ENCODE results near the gene ME1.
"Not testable (repeated sequence)": the region's sequence is repeated elsewhere in the genome, so short reads cannot be mapped to it uniquely, and the experiment has no call there.

Gene ME1

GRCh38 chr6:83287298-83287697 is 143.6 kb downstream of the ME1 start:
- CTCF ChIA-PET; H3K4me1 ChIP-seq (ENCODE audit: control insufficient read depth, insufficient read depth, low read length); H3K27ac ChIP-seq (ENCODE audit: extremely low read depth, low read depth, low read length); POLR2A ChIA-PET; H3K4me3 ChIP-seq (ENCODE audit: low read depth, low read length); H3K9me3 ChIP-seq (ENCODE audit: control insufficient read depth, insufficient read depth, low read depth, low read length); H3K36me3 ChIP-seq (ENCODE audit: control insufficient read depth in 2 of 2, insufficient read depth in 1 of 2, low read length in 2 of 2): not testable (repeated sequence)
- peak; percentile 92 for TF ChIP-seq ZNF146 (tag by site-specific recombination; IDR thresholded peaks at IDR 0.05)
- TF ChIP-seq ZNF580 (tag by site-specific recombination; IDR thresholded peaks at IDR 0.05), result 0 out of 2 replicates have a peak, but pooled peaks have one; percentile 27
- TF ChIP-seq, protein P1, sequence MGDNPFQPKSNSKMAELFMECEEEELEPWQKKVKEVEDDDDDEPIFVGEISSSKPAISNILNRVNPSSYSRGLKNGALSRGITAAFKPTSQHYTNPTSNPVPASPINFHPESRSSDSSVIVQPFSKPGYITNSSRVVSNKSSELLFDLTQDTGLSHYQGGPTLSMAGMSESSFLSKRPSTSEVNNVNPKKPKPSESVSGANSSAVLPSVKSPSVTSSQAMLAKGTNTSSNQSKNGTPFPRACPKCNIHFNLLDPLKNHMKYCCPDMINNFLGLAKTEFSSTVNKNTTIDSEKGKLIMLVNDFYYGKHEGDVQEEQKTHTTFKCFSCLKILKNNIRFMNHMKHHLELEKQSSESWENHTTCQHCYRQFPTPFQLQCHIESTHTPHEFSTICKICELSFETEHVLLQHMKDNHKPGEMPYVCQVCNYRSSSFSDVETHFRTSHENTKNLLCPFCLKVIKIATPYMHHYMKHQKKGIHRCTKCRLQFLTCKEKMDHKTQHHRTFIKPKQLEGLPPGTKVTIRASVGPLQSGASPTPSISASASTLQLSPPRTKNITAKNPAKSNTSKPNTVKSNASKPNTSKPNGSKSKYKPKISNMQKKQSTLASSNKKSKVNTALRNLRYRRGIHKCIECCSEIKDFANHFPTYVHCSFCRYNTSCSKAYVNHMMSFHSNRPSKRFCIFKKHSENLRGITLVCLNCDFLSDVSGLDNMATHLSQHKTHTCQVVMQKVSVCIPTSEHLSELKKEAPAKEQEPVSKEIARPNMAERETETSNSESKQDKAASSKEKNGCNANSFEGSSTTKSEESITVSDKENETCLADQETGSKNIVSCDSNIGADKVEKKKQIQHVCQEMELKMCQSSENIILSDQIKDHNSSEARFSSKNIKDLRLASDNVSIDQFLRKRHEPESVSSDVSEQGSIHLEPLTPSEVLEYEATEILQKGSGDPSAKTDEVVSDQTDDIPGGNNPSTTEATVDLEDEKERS (tag by site-specific recombination; IDR thresholded peaks at IDR 0.05), result 0 out of 2 replicates have a peak, but pooled peaks have one; percentile 43

GRCh38 chr6:83285917-83286316 is 144.9 kb downstream of the ME1 start:
- H3K4me3 ChIP-seq (ENCODE audit: low read depth, low read length), result no peak overlapping the region
- ChIA-PET POLR2A (no interaction called here), CTCF (no interaction called here)
- H3K9me3 ChIP-seq (ENCODE audit: control insufficient read depth, insufficient read depth, low read depth, low read length), result no peaks in the 10 kb centered on the region
- no peaks in the 10 kb centered on the region for H3K36me3 ChIP-seq (ENCODE audit: control insufficient read depth in 2 of 2, insufficient read depth in 1 of 2, low read length in 2 of 2)
- no peak overlapping the region for H3K27ac ChIP-seq (ENCODE audit: extremely low read depth, low read depth, low read length)
- no peaks in the 10 kb centered on the region for H3K4me1 ChIP-seq (ENCODE audit: control insufficient read depth, insufficient read depth, low read length)
- no peak for TF ChIP-seq ZNF223 (tag by site-specific recombination; IDR thresholded peaks at IDR 0.05)
- no peak for TF ChIP-seq ZNF211 (tag by site-specific recombination; IDR thresholded peaks at IDR 0.05; ENCODE audit: low read depth)
- TF ChIP-seq ZNF112 (tag by site-specific recombination; IDR thresholded peaks at IDR 0.05), result no peak
- TF ChIP-seq ZEB2 (tag by site-specific recombination; IDR thresholded peaks at IDR 0.05), result no peak
- TF ChIP-seq ZSCAN23 (tag by site-specific recombination; IDR thresholded peaks at IDR 0.05), result no peak
- no peak for TF ChIP-seq TCF7L2 (IDR thresholded peaks at IDR 0.05; ENCODE audit: borderline replicate concordance, low read depth, low read length)
- no peak for TF ChIP-seq ZNF544 (tag by site-specific recombination; IDR thresholded peaks at IDR 0.05)
- no peak for TF ChIP-seq ZNF792 (tag by site-specific recombination; IDR thresholded peaks at IDR 0.05)
- TF ChIP-seq, protein P2, sequence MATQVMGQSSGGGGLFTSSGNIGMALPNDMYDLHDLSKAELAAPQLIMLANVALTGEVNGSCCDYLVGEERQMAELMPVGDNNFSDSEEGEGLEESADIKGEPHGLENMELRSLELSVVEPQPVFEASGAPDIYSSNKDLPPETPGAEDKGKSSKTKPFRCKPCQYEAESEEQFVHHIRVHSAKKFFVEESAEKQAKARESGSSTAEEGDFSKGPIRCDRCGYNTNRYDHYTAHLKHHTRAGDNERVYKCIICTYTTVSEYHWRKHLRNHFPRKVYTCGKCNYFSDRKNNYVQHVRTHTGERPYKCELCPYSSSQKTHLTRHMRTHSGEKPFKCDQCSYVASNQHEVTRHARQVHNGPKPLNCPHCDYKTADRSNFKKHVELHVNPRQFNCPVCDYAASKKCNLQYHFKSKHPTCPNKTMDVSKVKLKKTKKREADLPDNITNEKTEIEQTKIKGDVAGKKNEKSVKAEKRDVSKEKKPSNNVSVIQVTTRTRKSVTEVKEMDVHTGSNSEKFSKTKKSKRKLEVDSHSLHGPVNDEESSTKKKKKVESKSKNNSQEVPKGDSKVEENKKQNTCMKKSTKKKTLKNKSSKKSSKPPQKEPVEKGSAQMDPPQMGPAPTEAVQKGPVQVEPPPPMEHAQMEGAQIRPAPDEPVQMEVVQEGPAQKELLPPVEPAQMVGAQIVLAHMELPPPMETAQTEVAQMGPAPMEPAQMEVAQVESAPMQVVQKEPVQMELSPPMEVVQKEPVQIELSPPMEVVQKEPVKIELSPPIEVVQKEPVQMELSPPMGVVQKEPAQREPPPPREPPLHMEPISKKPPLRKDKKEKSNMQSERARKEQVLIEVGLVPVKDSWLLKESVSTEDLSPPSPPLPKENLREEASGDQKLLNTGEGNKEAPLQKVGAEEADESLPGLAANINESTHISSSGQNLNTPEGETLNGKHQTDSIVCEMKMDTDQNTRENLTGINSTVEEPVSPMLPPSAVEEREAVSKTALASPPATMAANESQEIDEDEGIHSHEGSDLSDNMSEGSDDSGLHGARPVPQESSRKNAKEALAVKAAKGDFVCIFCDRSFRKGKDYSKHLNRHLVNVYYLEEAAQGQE (tag by site-specific recombination; IDR thresholded peaks at IDR 0.05), result no peak

- Histone ChIP-seq H3K36me3 (ENCODE audit: control insufficient read depth in 2 of 2, insufficient read depth in 1 of 2, low read length in 2 of 2) (no peaks in the 10 kb centered on the region), H3K4me1 (ENCODE audit: control insufficient read depth, insufficient read depth, low read length) (no peaks in the 10 kb centered on the region), H3K9me3 (ENCODE audit: control insufficient read depth, insufficient read depth, low read depth, low read length) (no peaks in the 10 kb centered on the region), H3K27ac (ENCODE audit: extremely low read depth, low read depth, low read length) (no peak overlapping the region), H3K4me3 (ENCODE audit: low read depth, low read length) (no peak overlapping the region)
- CTCF ChIA-PET, result no interaction called here
- POLR2A ChIA-PET, result no interaction called here
- TF ChIP-seq GLI2 (tag by site-specific recombination; IDR thresholded peaks at IDR 0.05; ENCODE audit: borderline replicate concordance, low read depth), result no peak
- TF ChIP-seq, protein P3, sequence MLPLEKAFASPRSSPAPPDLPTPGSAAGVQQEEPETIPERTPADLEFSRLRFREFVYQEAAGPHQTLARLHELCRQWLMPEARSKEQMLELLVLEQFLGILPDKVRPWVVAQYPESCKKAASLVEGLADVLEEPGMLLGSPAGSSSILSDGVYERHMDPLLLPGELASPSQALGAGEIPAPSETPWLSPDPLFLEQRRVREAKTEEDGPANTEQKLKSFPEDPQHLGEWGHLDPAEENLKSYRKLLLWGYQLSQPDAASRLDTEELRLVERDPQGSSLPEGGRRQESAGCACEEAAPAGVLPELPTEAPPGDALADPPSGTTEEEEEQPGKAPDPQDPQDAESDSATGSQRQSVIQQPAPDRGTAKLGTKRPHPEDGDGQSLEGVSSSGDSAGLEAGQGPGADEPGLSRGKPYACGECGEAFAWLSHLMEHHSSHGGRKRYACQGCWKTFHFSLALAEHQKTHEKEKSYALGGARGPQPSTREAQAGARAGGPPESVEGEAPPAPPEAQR (tag by site-specific recombination; IDR thresholded peaks at IDR 0.05), result no peak
- TF ChIP-seq ZNF266 (tag by site-specific recombination; IDR thresholded peaks at IDR 0.05; ENCODE audit: low read depth), result no peak
- TF ChIP-seq, protein P4, sequence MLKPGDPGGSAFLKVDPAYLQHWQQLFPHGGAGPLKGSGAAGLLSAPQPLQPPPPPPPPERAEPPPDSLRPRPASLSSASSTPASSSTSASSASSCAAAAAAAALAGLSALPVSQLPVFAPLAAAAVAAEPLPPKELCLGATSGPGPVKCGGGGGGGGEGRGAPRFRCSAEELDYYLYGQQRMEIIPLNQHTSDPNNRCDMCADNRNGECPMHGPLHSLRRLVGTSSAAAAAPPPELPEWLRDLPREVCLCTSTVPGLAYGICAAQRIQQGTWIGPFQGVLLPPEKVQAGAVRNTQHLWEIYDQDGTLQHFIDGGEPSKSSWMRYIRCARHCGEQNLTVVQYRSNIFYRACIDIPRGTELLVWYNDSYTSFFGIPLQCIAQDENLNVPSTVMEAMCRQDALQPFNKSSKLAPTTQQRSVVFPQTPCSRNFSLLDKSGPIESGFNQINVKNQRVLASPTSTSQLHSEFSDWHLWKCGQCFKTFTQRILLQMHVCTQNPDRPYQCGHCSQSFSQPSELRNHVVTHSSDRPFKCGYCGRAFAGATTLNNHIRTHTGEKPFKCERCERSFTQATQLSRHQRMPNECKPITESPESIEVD (tag by site-specific recombination; IDR thresholded peaks at IDR 0.05), result peak; percentile 77
- TF ChIP-seq ZNF830 (tag by site-specific recombination; IDR thresholded peaks at IDR 0.05; ENCODE audit: low read depth), result no peak
- TF ChIP-seq ZEB2 (tag by site-specific recombination; IDR thresholded peaks at IDR 0.05), result no peak
- TF ChIP-seq PRDM1 (tag by site-specific recombination; IDR thresholded peaks at IDR 0.05), result 0 out of 2 replicates have a peak, but pooled peaks have one; percentile 42
- TF ChIP-seq, protein P5, sequence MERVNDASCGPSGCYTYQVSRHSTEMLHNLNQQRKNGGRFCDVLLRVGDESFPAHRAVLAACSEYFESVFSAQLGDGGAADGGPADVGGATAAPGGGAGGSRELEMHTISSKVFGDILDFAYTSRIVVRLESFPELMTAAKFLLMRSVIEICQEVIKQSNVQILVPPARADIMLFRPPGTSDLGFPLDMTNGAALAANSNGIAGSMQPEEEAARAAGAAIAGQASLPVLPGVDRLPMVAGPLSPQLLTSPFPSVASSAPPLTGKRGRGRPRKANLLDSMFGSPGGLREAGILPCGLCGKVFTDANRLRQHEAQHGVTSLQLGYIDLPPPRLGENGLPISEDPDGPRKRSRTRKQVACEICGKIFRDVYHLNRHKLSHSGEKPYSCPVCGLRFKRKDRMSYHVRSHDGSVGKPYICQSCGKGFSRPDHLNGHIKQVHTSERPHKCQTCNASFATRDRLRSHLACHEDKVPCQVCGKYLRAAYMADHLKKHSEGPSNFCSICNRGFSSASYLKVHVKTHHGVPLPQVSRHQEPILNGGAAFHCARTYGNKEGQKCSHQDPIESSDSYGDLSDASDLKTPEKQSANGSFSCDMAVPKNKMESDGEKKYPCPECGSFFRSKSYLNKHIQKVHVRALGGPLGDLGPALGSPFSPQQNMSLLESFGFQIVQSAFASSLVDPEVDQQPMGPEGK (tag by site-specific recombination; IDR thresholded peaks at IDR 0.05), result no peak
- TF ChIP-seq ZNF501 (tag by site-specific recombination; IDR thresholded peaks at IDR 0.05), result no peak
Observed at GRCh38 chr6:83273596-83273995, 157.3 kb downstream of the ME1 start.
